GM11168 (cell line): ENCODE data around the gene PDE4D.
"Not testable (repeated sequence)": the region's sequence is repeated elsewhere in the genome, so short reads cannot be mapped to it uniquely, and the experiment has no call there.

ENCODE experiments used
- in situ Hi-C: fragments of 300-500 bp; cut with MboI; formaldehyde crosslinking; loops from one replicate; pipeline ENCODE4 v1.12.0; 2022; ENCODE audit warnings: low sequenced_read_pairs; ENCODE audit not compliant: unreplicated experiment

PDE4D gene

DNA sequence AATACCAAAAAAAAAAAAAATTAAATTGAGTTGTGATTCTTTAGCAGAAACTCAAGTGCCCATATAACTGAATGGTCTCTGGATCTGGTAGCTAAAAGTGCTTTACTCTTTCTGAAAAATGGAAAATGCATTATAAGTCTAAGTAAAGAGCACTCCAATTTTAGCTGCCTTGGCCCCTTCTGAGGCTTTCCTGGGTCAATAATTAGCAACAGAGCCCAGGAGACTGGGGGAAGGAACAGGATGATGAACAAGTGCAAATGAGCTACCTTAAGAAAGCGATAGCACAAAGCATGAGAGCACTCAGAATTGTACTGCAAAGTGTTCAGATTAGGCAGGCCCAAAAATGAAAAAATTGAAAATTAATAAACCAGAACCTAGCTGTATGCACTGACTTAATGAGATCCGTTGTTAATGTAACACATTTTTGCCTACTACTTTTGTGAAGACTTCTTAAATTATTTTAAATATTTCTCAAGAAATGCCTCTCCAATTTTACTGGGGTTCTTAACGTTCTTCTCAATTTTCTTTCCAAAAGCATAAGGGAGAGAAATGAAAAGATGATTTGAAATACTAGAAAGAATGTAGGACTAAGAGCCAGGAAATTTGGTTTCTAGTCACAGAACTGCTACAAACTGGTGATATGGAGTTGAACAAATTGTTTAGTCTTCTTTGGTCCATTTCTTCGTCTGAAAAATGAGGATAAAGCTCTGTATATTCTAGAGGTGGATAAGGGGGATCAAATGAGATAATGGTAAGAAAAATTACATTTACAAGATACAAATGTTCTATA lies 566.1 kb downstream of the PDE4D start:
- in situ Hi-C loops = no loop called here

DNA sequence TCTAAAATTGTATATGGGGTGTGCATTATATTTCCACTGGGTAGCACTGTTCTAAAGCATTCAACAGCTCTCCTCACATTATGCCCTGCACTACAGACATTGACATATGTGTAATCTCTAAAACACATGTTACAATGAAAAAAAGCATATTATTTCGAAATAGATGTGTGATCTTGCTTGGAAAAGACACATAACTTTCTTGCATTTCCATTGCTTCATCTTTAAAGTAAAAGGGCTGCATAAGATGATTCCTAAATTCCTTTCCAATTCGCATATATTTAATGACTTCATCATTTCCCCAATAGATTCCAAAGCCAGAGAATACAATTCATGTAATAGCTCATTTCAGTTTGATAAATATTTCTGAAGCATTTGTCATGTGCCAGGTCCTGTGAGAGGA lies 566.9 kb downstream of the PDE4D start:
- in situ Hi-C loops = no loop called here

DNA sequence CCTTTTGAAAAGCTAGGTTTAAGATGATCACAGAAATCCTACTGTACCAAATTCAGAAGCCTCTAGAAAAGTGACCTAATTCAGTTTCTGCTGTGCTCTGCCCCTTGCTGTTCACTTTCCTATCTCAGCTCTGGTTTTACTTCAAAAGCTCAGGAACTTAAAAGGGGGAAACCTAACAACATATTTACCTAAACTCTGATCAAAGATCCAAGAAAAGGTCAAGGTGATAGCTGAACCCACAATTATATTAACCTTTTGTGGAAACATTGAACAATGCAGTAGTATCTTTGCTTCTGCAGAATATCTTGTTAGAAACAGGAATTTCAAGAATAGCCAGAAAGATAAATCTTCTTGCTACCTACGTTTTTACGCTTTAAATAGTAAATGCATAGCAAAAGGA lies 568.5 kb downstream of the PDE4D start:
- in situ Hi-C loops = no loop called here

DNA sequence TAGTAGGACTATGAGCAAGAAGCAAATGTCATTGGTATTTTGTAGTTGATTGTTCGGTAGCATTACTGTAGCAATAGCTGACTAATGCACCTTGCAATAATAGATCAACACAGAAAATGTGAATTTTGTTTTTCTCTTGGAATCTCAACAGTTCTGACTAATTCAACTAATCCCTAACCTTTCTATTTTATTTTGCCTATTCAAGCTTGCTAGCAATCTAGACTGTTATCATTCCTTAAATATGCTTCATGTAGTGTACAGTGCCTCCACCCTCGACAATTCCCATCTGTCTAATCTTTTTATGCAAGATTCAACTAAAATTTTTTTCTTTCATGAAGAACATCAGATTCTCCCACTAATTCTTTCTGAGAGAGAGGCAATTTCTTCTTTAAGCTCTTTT lies 570.6 kb downstream of the PDE4D start:
- in situ Hi-C loops = no loop called here

DNA sequence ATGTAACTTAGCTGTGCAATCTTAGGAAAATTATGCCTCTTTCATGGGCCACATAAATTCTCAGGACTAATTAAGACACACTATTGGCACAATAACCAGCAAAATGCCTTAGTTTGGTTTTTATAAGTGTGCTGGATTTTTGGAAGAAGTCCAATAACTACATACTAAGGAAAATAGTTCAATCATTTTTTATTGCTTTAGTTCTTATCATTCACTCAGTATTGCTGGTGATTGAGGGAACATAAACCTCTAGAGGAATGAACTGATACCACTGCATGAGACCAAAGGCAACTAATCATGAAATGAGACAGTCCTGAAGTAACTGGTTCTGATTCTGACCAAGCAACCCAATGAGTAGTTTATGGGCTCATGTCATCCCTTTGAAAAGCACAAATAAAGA lies 571.5 kb downstream of the PDE4D start:
- in situ Hi-C loops = no loop called here

DNA sequence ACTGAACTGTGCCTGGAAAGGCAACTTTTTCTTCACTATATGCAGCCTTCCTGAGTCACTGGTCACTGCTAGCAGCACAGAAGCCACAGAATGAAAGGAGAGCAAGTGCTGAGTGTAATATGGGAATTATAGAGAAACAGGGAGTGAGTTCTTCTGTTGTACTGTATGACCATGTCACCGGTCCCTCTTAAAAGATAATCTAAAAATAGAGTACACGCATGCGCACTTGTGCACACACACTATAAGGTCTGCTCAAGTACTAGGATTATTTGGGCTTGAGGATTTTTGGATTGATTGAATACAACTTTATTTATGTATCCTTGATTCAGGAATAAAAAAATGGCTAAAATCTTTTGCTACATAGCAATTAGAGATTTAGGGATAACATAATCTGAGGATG lies 571.9 kb downstream of the PDE4D start:
- in situ Hi-C loops = no loop called here

DNA sequence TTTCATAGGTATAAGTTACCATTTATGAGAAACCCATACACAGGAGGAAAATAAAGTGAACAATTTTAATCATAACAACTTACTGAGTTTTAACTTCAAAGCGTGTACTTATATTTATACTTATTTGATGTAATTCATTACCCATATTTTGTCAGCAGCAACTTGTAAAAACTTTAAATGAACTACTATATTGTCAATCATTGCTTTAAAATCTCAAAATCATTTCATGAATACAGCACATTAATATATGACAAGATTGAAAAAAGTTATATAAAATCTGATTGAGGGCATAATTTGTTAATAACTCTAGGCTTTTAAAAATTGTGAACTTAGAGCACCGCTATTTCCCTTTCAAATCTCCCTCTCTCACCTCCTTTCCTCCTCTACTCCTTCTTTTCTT lies 573.1 kb downstream of the PDE4D start:
- in situ Hi-C loops = no loop called here

DNA sequence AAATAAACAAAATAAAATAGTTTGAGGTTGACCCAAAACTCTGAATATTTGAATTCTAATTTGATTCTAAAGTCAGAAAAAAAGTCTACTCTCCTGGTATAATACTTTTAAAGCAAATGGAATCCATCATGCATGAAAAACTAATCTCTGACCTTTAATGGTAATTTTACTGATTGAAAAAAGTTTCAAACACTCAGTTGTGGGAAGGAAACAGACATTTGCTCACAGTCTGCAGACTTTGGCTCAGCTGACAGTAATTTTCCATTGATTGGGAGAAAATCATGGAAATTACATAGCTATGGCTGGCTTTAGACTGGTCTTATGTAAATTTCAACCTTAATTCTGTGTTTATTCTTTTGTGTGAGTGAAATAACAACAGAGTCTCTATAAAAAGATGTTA lies 574.3 kb downstream of the PDE4D start:
- in situ Hi-C loops = no loop called here

DNA sequence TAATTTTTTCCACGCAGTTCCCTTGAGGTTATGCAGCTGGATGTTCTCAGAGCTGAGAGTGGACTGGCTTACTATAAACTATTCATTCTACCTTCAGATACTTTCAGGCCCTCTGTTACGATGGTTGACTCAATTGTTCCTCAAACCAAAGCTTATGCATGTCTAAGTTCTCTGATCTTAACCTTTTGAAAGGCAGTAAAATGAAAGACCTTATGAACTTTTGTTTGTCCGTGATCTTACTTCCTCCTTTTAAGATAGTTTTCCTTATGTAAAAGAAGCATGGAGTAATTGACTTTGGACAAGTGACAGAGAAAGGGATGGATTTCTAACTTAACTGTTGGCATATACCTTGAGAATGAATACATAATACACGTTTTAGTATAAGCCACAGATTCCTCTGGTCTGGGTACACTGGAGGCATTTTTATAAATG lies 575.7 kb downstream of the PDE4D start:
- in situ Hi-C loops = no loop called here

DNA sequence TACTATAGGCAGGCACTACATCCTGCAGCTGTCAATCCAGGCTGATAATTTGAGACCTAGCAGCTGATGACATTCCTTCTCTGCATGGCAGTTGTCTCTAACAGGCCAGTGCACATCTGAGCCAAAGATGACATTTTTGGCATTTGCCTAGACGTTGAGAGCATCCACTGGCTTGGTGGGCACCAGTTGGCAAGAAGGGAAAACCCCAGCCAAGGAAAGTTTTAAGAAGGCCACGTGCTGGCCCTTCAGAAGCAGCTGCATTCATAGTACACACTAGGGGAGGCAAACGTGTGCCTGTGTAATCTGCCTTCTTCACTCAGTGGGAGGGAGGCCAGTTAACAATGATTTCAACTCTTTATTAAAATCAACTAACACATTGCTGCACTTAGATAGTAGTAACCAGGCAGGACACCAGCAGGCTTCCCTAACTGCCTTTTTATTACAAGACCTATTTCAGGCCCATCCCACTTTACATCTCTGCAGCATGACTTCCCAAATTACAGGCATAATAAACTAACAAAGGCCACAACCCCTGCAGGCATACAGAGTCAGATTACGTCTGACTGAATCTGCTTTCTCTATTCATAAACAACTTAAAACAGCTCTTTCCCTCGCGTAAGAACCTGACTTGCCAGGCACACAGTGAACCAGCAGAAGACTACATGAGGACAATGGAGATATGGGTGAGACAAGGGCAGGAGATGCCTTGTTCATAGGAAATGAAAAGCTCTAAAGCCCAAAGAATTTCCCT lies 576.3 kb downstream of the PDE4D start:
- in situ Hi-C loops = no loop called here

DNA sequence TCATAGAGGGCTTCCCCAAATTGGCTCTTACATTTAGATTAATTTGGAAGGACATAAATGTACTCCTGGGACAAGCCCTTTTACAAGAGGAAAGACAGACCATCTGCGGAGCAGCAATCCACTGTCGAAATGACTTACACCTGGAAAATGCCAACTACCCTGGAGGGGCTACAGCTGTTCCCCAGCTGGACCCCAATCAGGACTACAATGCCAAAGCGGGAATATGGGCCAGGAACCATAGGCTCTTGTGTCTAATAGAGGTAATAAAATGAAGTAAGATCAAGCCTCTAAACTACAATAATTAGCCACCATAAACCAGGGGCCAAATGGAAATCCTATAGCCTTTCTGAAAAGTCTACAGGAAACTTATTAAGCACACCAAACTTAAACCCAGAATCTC lies 581.3 kb downstream of the PDE4D start:
- in situ Hi-C loops = no loop called here

DNA sequence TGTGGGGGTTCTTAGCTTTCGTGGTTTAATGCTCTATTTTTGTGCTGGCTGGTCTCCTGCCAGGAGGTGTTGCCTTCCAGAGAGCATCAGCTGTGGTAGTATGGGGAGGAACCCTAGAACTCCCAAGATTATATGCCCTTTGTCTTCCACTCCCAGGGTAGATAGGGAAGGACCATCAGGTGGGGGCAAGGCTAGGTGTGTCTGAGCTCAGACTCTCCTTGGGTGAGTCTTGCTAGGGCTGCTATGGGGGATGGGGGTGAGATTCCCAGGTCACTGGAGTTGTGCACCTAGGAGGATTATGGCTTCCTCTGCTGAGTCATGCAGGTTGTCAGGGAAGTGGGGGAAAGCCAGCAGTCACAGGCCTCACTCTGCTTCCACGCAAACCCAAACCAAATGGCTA lies 584.8 kb downstream of the PDE4D start:
- in situ Hi-C loops = not testable (repeated sequence)

DNA sequence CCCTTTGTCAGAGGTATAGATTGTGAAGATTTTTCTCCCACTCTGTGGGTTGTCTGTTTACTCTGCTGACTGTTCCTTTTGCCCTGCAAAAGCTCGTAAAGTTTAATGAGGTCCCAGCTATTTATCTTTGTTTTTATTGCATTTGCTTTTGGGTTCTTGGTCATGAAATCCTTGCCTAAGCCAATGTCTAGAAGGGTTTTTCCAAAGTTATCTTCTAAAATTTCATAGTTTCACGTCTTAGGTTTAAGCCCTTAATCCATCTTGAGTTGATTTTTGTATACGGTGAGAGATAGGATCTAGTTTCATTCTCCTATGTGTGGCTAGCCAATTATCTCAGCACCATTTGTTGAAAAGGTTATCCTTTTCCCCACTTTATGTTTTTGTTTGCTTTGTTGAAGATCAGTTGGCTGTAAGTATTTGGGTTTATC lies 590.2 kb downstream of the PDE4D start:
- in situ Hi-C loops = not testable (repeated sequence)

DNA sequence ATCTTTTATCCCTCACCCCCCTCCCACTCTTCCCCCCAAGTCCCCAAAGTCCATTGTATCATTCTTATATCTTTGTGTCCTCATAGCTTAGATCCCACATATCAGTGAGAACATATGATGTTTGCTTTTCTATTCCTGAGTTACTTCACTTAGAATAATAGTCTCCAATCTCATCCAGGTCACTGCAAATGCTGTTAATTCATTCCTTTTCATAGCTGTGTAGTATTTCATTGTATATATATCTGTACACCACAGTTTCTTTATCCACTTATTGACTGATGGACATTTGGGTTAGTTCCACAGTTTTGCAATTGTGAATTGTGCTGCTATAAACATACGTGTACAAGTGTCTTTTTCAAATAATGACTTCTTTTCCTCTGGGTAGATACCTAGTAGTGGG lies 591.0 kb downstream of the PDE4D start:
- in situ Hi-C loops = not testable (repeated sequence)

DNA sequence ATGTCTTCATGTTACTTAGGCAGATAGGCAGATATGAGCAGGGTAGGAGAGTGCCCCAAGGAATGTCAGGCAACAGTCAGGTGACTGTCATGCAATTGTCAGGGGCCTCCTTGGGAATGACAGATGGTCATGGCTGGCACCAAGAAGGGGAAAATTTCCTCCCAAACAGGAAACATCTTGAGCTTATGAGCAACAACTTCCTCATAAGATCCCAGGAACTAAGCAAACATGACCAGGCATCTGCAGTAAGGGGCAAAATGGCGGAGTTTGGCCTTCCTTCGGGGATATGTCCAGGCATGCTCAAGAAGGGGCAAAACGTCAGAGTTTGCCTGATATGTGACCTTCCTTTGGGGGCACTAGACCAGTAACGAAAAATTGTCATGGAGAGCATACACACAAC lies 591.8 kb downstream of the PDE4D start:
- in situ Hi-C loops = no loop called here

DNA sequence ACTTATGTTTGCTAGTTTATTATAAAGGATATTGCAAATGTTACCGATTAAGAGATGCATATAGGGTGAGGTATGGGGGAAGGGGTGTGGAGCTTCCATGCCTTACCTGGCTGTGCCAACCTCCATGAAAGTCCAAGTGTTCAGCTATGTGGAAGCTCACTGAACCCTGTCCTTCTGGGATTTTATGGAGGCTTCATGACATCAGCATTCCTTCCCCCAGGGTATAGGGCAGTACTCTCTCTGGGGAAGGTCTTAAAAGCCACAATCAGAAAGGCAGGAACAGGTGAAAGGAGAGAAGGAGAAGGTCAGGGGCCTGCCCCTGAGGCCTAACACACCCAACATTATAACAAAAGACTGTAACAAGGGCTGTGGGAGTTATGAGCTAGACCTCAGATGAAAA lies 592.6 kb downstream of the PDE4D start:
- in situ Hi-C loops = no loop called here

DNA sequence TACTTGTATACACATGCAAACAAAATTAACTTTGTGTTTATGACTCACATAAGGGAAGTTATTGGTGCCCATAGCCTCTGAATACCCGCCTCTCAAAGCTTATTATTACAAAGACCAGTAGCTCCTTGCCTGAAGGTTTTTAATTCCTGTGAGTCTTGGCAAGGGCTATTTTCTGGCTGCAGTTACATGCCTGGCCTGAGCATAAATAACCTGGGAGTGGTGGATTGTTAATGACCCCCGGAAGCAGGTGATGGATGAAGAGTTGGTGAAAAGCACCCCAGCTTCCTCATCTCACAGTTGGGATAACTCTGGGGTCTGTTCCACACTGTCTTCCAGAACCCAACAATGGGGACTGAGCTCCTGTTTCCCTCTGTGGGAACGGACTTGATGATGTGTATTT lies 594.5 kb downstream of the PDE4D start:
- in situ Hi-C loops = no loop called here

DNA sequence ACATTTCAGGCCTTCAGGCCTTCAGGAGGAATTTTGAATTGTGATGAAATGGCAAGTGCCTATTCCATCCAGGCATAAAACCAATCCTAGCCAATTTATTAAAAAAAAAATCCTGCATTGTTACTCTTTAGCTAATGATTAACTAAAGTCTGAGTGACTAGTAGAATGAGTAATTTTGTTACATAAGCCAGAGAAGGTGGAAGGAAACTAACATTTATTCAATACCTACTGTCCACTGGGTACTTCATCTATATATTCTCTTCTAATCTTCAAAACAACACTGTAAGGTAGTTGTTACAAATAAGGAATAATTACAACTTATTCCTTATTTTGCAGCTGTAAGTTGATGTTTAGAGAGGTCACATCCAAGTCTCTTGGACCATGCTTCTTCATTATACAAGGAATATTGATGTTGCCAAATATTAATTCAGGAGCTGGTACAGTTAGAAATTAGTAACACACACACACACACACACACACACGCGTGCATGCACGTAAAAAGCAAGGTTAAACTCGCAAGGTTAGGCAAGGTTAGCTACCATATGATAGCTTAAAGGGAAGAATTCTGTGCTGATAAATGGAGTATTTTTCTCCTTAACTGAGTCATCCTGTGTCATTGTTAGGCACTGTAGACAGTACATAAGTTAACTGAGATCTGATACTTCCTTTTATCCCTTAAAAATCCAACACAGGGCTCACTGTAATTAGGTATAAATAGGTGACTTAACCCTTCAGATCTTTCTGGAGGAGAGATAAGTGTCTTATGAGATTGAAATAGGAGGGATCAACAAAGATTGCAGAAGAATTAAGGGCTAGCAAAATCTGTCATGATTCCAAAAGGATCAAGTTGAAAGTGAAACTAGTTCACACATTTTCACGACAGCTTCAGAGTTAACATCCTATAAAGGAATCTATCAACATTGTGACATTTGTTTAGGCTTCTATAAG lies 596.9 kb downstream of the PDE4D start:
- in situ Hi-C loops = no loop called here

DNA sequence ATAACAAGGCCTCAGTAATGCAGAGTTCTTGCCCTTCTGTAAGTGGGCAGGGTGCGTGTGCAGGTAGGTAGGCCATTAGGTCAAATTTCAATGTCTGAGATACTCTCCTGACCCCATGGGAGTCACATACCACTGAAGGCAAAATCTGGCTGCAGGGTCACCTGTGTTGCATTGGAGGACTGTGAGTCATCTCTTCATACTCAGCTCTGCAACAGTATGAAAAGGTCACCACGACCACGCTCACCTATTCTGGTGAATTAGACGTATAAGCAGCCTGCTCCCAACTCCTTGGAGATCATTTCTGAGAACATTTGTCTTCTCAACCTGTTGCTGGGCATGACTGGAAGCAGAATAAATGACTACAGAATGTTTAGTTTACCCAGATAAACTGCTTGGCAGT lies 599.8 kb downstream of the PDE4D start:
- in situ Hi-C loops = no loop called here

DNA sequence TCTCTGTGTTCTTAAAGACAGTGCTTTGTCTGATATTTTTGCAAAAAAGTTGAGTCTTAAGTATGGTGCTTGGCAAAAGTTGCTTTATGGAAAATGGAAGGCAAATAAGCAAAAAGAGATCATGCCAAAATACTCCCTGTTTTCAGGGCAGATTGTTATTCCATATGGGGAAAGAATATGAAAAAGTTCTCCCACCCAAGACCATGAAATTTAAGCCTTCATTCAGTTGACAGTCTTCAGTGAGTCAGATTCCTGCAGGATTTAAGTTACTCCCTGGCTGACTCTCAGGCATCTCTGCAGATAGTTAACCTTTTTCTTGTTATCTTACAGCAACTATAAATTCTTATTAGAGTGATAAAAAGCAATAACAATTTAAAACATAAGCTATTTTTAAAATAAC lies 601.6 kb downstream of the PDE4D start:
- in situ Hi-C loops = no loop called here

DNA sequence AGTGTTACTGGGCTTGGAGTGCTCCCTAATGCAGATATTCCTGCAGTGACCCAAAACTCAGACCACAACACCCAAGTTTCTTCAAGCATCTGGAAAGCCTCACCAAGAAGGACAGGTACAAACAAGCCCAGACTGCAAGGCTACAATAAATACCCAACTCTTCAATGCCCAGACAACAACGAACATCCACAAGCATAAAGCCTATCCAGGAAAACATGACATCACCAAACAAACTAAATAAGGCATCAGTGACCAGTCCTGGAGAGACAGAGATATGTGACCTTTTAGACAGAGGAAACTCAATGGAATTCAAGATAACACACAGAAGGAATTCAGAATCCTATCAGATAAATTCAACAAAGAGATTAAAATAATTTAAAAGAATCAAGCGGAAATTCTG lies 605.6 kb downstream of the PDE4D start:
- in situ Hi-C loops = no loop called here
